ENCODE results near the gene THAP12. TPM values are rescaled to one million over a fixed set of nuclear protein-coding genes. Genes with fewer than 3 reads are reported as not detected.

The THAP12 gene
- polyA plus RNA-seq, 2 of the 4 experiments (the other 2 are of a cell fraction): 34.6 to 82.4 TPM

DNA sequence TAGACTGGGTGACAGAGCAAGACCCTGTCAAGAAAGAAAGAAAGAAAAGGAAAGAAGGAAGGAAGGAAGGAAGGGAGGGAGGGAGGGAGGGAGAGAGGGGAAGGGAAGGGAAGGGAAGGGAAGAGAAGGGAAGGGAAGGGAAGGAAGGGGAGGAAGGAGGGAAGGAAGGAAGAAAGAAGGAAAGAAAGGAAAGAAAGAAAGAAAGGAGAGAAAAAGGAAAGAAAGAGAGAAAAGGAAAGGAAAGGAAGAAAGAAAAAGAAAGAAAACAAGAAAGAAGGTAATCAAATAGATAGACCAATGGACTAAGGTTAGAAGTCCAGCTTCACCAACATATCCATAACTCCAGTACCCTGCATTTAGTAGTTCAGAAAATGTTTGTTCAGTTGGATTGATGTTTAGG, 45.7 kb upstream of the THAP12 start:
- DNase-seq (ENCODE audit: low read depth in 1 of 2, low spot score in 1 of 2): no peak
- H3K4me1 ChIP-seq: no peaks in the 10 kb centered on the region
- no peak for ATAC-seq
- H3K4me3 ChIP-seq: no peak overlapping the region
- no peak overlapping the region for H3K4me2 ChIP-seq
- FAIRE-seq: no peak
- TF ChIP-seq NPAS2 (CRISPR knock-in tag; IDR thresholded peaks at IDR 0.05; ENCODE audit: borderline replicate concordance) (no peak), EHMT2 (IDR thresholded peaks at IDR 0.05; ENCODE audit: low read depth) (no peak), RCOR1 (IDR thresholded peaks at IDR 0.05; ENCODE audit: low read depth, low read length) (no peak)
- TF ChIP-seq, protein P1, sequence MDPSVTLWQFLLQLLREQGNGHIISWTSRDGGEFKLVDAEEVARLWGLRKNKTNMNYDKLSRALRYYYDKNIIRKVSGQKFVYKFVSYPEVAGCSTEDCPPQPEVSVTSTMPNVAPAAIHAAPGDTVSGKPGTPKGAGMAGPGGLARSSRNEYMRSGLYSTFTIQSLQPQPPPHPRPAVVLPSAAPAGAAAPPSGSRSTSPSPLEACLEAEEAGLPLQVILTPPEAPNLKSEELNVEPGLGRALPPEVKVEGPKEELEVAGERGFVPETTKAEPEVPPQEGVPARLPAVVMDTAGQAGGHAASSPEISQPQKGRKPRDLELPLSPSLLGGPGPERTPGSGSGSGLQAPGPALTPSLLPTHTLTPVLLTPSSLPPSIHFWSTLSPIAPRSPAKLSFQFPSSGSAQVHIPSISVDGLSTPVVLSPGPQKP (IDR thresholded peaks at IDR 0.05; ENCODE audit: low read depth, low read length): no peak
- ChIA-PET POLR2A (no interaction called here), CTCF (no interaction called here)
- no peak overlapping the region for H3K27ac ChIP-seq
- no peaks in the 10 kb centered on the region for H3K9me3 ChIP-seq

DNA sequence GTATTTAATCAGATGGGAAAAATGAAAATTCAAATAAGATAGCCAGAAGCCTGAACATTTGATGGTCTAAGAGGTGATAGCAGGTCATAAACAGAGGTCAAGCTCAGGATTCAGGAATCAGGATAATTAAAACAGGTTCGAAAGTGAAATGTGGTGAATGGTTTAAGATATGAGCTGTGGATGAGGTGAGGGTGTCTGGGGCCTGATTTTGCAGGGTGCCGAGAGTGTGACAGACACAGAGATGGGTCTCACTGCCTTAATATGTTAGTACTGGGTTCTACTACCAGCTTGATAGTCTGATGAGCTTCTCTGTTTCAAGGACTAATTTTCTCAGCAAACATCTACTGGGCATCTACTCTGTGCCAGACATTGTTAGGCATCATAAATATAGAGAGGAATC, 44.0 kb upstream of the THAP12 start:
- DNase-seq (ENCODE audit: low read depth in 1 of 2, low spot score in 1 of 2) (no peak), ATAC-seq (no peak), FAIRE-seq (no peak)
- CTCF ChIA-PET: interaction anchor here (1.1 to 1.2 kb wide), 2 partner anchors 16 to 22 kb away, joined by 3 to 4 read pairs; no protein-coding TSS in a partner anchor
- H3K4me1 ChIP-seq: no peaks in the 10 kb centered on the region
- WGBS (ENCODE audit: missing lambda C conversion rate): 59% methylated on average over 2 of the region's 2 CpGs
- H3K9me3 ChIP-seq: no peaks in the 10 kb centered on the region
- POLR2A ChIA-PET: no interaction called here
- H3K4me3 ChIP-seq: no peak overlapping the region
- no peak overlapping the region for H3K27ac ChIP-seq
- no peak overlapping the region for H3K4me2 ChIP-seq
- no peak for TF ChIP-seq ZFP36 (IDR thresholded peaks at IDR 0.05; ENCODE audit: borderline replicate concordance, partially characterized antibody)
- TF ChIP-seq EHF (CRISPR knock-in tag; IDR thresholded peaks at IDR 0.05): no peak

DNA sequence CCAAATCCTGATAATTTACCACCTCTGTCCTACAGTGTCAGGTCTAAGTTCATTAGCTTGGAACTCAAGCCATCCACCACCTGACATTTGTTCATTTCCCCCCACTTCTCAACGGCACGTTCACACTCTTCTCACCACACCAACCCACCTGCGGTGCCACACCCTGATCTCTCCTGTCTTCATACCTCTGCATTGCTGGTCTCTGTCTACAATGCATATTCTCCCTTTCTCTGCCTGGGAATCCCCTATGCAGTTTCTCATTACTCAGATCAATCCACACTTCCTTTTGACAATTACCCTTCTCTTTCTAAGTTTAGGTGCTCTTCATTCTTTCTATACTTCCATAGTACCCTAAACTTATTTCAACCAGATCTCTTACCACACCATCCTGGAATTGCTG, 43.4 kb upstream of the THAP12 start:
- Histone ChIP-seq H3K27ac (no peak overlapping the region), H3K9me3 (no peaks in the 10 kb centered on the region), H3K4me2 (no peak overlapping the region), H3K4me1 (no peaks in the 10 kb centered on the region), H3K4me3 (no peak overlapping the region)
- FAIRE-seq (no peak), DNase-seq (ENCODE audit: low read depth in 1 of 2, low spot score in 1 of 2) (no peak), ATAC-seq (no peak)
- TF ChIP-seq ZC3H11A (IDR thresholded peaks at IDR 0.05): no peak
- CTCF ChIA-PET: interaction anchor here (1.1 to 1.4 kb wide), 4 partner anchors 12 to 217 kb away, joined by 3 to 5 read pairs (median 4); no protein-coding TSS in a partner anchor
- POLR2A ChIA-PET: no interaction called here
- 49% methylated on average over 3 of the region's 3 CpGs for WGBS (ENCODE audit: missing lambda C conversion rate)

DNA sequence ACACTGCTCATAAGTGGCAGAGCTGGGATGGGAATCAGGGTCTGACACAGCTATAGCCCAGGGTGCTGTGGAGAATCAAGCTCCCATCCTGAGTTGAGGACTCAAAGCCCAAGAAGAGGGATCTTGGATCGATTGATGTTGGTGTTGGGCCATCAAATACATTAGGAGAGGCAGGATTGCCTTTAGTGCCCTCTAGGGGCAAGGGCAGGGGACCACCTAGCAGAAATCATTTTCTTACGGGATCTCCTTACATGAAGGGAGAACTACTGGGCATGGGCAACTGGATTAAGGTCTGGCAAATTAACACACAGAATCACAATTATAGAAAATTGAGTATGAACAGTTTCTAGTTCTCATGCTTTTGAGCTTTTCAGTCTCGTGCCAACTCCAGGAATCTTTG, 39.0 kb upstream of the THAP12 start:
- Histone ChIP-seq H3K27ac (no peak overlapping the region), H3K4me1 (no peaks in the 10 kb centered on the region), H3K9me3 (no peaks in the 10 kb centered on the region), H3K4me2 (no peak overlapping the region), H3K4me3 (no peak overlapping the region)
- ChIA-PET CTCF (interaction anchor here (0.7 to 2.7 kb wide), 10 partner anchors 9 to 39 kb away, joined by 3 to 14 read pairs (median 4); no protein-coding TSS in a partner anchor), POLR2A (no interaction called here)
- no peak for FAIRE-seq
- 33% methylated on average over 3 of the region's 3 CpGs for WGBS (ENCODE audit: missing lambda C conversion rate)
- TF ChIP-seq CBX8 (IDR thresholded peaks at IDR 0.05): no peak
- TF ChIP-seq FOSB (CRISPR knock-in tag; IDR thresholded peaks at IDR 0.05): no peak
- TF ChIP-seq, protein P2, sequence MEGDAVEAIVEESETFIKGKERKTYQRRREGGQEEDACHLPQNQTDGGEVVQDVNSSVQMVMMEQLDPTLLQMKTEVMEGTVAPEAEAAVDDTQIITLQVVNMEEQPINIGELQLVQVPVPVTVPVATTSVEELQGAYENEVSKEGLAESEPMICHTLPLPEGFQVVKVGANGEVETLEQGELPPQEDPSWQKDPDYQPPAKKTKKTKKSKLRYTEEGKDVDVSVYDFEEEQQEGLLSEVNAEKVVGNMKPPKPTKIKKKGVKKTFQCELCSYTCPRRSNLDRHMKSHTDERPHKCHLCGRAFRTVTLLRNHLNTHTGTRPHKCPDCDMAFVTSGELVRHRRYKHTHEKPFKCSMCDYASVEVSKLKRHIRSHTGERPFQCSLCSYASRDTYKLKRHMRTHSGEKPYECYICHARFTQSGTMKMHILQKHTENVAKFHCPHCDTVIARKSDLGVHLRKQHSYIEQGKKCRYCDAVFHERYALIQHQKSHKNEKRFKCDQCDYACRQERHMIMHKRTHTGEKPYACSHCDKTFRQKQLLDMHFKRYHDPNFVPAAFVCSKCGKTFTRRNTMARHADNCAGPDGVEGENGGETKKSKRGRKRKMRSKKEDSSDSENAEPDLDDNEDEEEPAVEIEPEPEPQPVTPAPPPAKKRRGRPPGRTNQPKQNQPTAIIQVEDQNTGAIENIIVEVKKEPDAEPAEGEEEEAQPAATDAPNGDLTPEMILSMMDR (IDR thresholded peaks at IDR 0.05): peak; percentile 35
- peak in 1 of 2 experiments; percentile 39; a peak in 1 of 5 replicates for TF ChIP-seq RAD21 (conservative IDR thresholded peaks at IDR 0.05 in 1 of 2, IDR thresholded peaks at IDR 0.05 in 1 of 2)
- no peak for TF ChIP-seq HDAC2 (IDR thresholded peaks at IDR 0.05)
- TF ChIP-seq, protein P3, sequence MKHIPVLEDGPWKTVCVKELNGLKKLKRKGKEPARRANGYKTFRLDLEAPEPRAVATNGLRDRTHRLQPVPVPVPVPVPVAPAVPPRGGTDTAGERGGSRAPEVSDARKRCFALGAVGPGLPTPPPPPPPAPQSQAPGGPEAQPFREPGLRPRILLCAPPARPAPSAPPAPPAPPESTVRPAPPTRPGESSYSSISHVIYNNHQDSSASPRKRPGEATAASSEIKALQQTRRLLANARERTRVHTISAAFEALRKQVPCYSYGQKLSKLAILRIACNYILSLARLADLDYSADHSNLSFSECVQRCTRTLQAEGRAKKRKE (CRISPR knock-in tag; IDR thresholded peaks at IDR 0.05; ENCODE audit: low read depth): no peak
- no peak for TF ChIP-seq JUN (IDR thresholded peaks at IDR 0.05)
- peak; percentile 50 to 83; a peak in 3 of 6 replicates for ATAC-seq
- peak; percentile 30 to 60 for DNase-seq (ENCODE audit: low read depth in 1 of 2, low spot score in 1 of 2)
